Anterior cingulate cortex (tissue), 58 donors: ENCODE results near the gene USP19.

Experiments used
- DNase-seq, 58 donors: peaks; one replicate each; lab custom pipeline; 2025; lab: John Stamatoyannopoulos, UW

Gene USP19, protein sequence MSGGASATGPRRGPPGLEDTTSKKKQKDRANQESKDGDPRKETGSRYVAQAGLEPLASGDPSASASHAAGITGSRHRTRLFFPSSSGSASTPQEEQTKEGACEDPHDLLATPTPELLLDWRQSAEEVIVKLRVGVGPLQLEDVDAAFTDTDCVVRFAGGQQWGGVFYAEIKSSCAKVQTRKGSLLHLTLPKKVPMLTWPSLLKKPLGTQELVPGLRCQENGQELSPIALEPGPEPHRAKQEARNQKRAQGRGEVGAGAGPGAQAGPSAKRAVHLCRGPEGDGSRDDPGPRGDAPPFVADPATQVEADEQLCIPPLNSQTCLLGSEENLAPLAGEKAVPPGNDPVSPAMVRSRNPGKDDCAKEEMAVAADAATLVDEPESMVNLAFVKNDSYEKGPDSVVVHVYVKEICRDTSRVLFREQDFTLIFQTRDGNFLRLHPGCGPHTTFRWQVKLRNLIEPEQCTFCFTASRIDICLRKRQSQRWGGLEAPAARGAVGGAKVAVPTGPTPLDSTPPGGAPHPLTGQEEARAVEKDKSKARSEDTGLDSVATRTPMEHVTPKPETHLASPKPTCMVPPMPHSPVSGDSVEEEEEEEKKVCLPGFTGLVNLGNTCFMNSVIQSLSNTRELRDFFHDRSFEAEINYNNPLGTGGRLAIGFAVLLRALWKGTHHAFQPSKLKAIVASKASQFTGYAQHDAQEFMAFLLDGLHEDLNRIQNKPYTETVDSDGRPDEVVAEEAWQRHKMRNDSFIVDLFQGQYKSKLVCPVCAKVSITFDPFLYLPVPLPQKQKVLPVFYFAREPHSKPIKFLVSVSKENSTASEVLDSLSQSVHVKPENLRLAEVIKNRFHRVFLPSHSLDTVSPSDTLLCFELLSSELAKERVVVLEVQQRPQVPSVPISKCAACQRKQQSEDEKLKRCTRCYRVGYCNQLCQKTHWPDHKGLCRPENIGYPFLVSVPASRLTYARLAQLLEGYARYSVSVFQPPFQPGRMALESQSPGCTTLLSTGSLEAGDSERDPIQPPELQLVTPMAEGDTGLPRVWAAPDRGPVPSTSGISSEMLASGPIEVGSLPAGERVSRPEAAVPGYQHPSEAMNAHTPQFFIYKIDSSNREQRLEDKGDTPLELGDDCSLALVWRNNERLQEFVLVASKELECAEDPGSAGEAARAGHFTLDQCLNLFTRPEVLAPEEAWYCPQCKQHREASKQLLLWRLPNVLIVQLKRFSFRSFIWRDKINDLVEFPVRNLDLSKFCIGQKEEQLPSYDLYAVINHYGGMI (N-terminal part only)

GRCh38 chr3:49120438-49121131 lies at the start of gene USP19:
Gene USP19, minus strand, starts transcription at chr3:49120823. Its CDS starts 1,678 bp downstream, at chr3:49119145.
- peak; percentile 45 to 95 (median 92) for DNase-seq

DNA sequence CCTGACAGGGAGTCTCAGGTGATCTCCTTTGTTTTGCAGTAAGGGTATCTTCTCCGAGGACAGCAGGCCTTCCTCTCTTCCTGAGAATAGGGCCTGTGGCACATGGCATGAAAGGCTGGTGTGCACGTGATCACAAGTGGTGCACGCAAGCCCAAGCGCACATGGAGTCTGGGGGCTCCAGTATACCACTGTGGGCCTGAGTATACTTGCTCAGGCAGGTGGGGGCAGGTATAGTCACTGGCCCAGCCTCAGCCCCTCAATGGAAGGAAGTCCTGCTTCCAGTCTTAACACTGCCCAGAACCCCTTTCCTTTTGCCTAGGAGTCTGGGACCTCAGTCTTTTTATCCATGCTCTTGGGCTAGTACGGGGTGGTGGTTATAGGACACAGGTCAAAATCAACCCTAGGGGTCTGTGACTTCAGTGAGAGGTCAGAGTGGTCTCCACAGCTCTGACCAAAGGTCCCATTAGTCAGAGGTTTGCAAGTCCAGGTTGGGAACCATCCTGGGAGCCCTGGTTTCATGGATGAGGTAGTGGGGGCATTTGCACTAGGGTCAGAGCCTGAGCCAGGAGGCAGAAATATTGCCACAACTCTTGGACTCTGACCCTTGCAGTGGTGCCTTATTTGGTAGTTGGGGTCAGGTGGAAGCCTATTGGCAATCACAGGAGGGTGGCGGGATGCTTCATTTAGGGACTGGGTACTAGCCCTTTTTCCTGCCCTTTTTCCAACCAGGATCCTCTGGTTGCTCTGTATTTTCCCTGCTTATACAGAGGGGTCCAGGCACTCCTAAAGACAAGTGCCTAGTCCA lies 46.3 kb upstream of the USP19 start:
- DNase-seq = no peak

DNA sequence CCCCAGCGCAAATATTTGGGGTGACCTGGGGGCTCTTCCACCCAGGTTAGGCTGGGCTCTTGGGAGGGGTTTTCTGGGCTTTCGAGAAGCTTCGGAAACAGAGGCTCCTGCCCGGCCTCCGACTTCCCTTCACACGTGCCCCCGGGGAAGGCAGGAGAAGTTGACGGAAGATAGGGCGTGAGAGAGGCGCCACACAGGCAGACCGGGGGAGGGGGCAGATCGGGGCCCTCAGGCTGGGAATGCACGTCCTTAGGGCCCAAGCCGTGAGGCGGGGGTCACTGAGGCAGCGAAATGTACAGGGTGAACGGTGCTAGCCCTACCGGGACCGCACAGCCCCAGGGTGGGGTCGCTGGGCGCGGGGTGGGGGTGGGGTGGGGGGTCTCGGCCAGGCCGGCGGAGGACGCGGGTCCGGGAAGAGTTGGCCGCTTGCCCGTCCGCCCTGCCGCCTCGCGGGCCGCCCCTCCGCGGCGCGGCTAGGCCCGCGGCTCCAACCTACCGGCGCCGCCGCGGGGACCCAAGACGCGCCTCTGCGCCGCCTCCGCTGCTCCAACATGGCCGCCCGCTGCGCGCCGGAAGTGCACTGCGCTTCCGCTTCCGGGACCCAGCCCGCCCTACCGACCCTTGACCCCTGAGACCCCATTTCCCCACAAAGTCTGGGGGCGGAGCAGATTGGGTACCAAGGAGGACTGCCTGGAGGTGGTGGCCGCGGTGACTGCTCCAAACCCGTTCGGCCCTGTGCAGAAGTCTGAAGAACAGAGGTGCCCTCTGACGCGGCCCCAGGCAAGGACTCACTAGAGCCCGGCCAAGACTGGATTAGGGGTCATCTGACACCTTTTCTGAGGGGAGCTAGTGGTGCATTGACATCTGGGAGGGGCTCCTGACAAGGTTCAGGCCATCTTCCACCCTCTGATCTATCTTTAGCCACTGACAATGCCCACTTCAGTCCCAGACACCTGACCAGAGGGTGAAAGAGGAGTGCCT lies 45.4 kb upstream of the USP19 start, which contains the start of gene CCDC71:
CCDC71 (minus strand) TSS at position 561 of the 981 bp plus-strand sequence. CDS start 2,123 bp downstream, outside the sequence.
- DNase-seq = peak in 54 of 58 donors; percentile 13 to 80 (median 50)

DNA sequence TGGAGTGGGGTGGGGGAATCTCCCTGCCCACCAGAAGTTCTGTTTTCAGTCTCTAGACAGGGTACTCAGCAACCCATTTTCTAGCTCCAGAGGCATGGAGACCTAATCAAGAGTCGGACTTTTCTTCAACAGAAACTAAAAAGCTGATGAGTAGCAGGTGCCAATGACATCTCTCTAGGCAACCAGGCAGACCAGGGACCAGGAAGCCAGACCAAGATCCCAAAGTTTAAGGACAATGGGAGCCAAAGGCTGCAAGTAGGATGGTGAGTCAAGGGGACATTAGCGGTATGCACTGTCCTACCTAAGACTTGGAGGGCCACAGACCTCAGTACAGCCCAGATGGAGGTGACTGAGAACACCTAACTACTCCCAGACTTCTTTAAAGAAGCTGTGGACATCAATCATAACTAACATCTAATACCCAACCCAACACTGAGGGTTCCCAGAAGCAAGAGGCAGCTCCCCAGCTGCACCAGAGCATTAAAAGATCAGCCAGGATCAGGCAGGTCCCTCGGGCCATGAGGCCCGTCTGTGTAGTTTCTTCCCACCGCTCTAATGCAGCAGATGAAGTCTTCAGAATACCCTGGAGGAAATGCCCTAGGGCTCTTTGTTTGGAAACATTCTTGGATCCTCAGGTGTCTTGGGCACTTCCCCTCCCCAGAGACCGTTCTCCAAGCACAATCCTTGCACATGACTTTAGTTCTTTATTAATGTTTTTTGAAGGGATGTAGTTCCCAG lies 44.5 kb upstream of the USP19 start:
- no peak for DNase-seq

DNA sequence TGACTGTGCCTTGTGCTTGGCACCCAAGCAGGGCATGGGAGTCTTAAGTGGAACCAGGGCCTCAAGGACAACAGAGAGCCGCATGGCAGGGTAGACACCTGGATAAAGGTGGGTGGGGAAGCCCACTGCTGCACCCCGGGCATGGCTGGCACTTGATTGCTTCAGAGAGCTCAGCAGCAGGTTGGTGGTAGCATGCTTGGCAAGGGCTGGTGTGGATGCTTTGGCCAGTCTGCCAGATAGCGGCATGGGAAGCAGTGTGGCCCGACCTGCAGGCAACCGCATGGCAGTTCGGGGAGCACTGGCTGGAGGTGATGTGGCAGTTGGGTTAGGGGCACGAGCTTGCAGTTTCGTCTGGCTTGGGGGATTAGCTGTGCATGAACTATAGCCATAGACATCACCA lies 43.0 kb upstream of the USP19 start:
- DNase-seq = no peak

GRCh38 chr3:49162751-49163419 lies 42.3 kb upstream of the USP19 start:
- no peak for DNase-seq

DNA sequence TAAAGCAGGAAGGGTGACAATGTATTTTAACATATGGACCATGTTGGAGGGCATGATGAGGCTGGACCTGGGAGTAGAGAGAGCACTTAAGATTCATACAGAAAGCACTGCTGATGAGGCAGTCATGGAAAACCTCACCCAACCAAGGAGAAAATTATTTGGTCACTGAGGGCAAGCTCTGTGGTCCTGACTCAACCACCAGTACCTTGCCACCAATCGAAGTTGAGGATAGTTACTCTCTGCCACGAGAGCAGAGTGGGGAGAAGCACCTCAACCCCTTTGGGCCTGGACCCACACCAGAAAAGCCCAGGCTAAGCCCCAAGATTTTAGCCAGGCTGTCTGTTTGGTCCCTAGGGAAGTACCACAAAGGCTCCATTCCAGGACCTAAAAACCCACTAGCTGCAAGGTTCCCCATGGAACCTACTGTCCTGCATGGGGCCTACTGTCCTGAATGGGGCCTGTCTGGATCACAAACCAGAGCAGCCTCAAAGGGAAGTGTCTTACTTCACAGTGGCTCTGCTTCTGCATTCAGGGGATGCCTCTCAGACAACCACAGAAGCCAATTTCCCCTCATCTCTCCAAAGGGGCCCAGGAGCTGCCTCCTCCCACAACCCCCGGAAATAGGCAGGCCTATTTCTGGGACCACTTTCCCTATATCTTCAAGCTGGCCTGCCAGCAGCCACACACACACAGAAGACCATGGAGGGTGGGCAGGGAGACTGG lies 41.3 kb upstream of the USP19 start:
- no peak for DNase-seq

DNA sequence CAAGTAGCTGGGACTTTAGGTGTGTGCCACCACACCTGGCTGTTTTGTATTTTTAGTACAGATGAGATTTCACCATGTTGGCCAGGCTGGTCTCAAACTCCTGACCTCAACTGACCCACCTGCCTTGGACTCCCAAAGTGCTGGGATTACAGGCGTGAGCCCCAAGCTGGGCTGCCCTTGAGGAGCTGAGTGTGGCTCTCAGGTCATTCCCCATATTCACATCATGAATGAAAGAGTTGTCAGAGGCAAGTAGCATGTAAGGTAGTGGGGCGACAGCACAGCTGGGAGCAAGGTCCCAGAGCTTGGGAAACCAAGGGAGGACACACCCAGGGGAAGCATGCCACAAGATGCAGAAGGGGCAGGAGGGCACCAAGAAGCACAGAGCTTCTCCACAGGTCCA lies 40.6 kb upstream of the USP19 start:
- no peak for DNase-seq

DNA sequence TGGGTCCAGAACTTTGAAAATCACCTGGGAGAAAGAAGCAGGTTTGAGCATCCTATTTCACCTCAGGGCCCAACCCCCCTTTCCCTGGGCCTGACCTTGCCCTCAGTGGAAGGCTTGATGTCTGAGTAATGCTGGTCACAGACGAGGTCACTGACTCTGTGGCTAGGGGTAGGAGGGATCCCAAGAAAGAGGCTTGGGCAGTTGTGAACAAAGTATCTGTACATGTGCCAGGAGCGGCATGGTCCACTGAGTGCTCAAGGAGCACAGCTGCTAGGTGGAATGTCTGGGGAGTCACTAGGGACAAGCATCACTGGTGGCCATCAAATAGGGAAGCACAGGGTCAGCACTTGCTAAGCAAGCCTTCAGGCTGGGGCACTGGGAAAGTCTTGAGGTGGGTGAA lies 38.2 kb upstream of the USP19 start:
- no peak for DNase-seq

DNA sequence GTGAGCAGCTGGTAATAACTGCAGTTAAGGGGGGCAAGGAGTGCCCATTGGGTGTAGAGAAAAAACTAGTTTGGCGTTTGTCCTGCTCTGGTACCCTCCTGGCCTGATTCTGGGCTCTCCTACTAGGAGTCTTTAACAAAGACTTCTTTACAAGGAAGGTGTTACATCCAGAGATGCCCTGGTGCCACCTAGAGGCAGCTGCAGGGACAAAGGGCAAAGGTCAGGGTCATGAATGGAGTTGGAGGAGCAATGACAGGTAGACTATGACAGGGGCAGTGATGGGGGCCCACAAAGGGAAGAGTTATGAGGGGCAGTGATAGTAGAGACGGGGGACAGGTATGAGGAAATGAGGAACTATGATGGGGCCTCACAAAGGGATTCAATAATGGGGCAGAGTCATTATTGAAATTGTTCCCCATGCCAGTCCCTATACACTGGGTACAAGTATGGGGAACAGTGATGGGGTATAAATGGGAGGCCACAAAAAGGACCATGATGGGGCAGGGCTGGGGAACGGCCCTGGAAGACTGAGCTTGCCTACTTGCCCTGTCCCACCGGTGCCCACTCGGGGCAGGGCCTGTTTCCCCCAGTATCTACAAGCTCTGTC lies 37.6 kb upstream of the USP19 start:
- no peak for DNase-seq

- DNase-seq = no peak
These were observed 36.7 kb upstream of the USP19 start for GRCh38 chr3:49157289-49157688.

DNA sequence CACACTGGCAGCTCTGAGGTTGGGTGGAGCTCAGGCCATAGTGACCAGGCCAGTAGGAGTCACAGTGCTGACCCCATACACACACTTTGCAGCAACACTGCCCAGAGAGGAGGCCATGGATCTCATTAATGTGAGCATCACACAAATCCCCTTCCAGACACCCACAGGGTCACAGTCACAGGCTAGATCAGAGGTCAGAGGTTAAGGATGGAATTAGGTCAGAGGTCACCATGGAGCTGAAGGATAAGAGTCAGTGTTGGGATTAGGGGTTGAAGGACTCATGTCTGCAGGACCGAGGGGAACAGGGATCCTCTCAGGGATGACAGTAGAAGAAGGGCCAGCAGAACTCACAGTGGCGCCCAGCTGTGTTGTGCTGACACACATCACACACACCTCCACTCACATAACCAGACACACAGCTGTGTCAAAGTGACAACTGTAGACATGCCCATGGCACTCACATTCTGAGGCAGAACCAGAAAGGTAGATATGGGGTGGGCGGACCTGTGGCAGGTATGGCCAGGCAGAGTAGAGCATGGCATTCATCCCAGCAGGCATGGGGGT lies 32.8 kb upstream of the USP19 start:
- no peak for DNase-seq

GRCh38 chr3:49151610-49152009 lies 31.0 kb upstream of the USP19 start:
- DNase-seq = no peak

DNA sequence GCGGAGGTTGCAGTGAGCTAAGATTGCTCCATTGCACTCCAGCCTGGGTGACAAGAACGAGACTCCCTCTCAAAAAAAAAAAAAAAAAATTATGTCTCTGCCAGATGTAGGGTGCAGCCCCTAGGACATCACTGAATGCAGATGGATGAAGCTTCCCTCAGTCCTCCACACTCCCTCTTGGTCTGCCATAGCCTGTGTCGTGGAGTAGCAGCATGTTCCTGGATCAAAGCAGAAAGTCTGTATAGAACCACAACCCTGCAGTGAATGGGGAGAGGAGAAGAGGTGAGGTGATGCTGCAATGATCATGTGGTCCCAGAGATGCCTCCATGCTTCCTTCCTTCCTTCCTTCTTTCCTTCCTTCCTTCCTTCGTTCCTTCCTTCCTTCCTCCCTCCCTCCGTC lies 27.5 kb upstream of the USP19 start:
- DNase-seq = no peak

- no peak for DNase-seq
These were observed 19.5 kb upstream of the USP19 start for GRCh38 chr3:49140080-49140479.
